Activated CD4-positive, alpha-beta T cell treated with anti-CD3 and anti-CD28 coated beads, Interleukin-2, amount 50 U/mL, for 24 hours (primary cell): ENCODE measurements around the gene DIDO1.
"Not testable (repeated sequence)": the region's sequence is repeated elsewhere in the genome, so short reads cannot be mapped to it uniquely, and the experiment has no call there.

ENCODE experiments used
- DNase-seq, 2 donors: peaks; one replicate each; pipeline ENCODE4 v3.0.0-alpha.2; 2020; ENCODE audit warnings: low read depth in 1 of 2, low spot score in 1 of 2

Gene DIDO1

GRCh38 chr20:62962891-62963613 is 36.7 kb upstream of the DIDO1 start:
- no peak for DNase-seq

- no peak for DNase-seq
Measured at GRCh38 chr20:62962221-62962879, 36.0 kb upstream of the DIDO1 start.

GRCh38 chr20:62961799-62962198 is 35.5 kb upstream of the DIDO1 start:
- DNase-seq = no peak

- no peak for DNase-seq
Measured at GRCh38 chr20:62961310-62961783, 35.0 kb upstream of the DIDO1 start.

GRCh38 chr20:62960446-62961309 is 34.4 kb upstream of the DIDO1 start:
- not testable (repeated sequence) for DNase-seq

- no peak for DNase-seq
Measured at GRCh38 chr20:62959998-62960436, 33.7 kb upstream of the DIDO1 start.

DNA sequence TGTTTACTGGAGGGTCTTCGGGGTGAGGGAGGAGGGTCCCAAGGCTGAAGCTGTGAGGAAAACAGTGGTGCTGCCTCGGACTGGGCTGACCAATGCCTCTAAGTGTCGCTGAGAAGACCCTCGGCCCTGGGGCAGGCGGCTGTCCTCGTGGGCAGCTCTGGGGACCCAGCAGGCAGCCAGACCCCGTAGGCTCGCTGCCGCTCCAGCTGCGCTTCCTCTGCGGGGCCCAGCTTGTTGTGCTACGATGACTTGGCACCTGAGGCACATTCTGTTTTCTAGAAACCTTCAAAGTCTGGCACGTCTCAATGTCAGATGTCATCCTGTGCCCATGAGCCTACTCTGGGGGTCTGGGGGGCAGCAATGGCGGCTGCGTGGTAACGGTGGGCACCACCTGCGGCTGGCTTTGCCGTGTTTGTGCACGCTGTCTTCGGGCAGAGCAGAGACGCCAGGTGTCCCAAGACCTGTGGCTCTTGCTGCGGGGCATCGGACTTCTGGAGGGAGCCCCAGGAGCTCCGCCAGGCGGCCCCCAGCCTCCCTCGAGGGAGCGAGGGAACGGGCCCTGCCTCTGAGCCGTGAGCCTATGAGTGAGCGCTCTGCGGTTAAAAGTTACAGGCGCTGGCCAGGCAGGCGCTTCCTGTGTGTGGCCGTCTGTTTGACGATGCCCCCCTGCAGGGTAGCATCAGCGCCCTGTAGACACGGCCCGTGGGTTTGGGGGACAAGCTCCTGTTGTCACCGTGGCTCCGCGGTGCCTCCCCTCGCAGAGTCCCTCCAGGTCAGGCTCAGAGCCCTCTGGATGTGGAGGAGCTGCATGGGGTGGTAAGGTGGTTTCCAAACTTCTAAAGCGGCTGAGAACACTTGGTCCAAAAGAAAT is 33.0 kb upstream of the DIDO1 start:
- DNase-seq = no peak

- no peak for DNase-seq
Measured at GRCh38 chr20:62958388-62959100, 32.2 kb upstream of the DIDO1 start.

- no peak for DNase-seq
Measured at GRCh38 chr20:62957136-62958117, 31.1 kb upstream of the DIDO1 start.

GRCh38 chr20:62956387-62957135 is 30.3 kb upstream of the DIDO1 start:
- no peak for DNase-seq

- no peak for DNase-seq
Measured at GRCh38 chr20:62955519-62956386, 29.4 kb upstream of the DIDO1 start.

GRCh38 chr20:62953839-62954703 is 27.8 kb upstream of the DIDO1 start:
- peak in 1 of 2 donors; percentile 35 for DNase-seq

DNA sequence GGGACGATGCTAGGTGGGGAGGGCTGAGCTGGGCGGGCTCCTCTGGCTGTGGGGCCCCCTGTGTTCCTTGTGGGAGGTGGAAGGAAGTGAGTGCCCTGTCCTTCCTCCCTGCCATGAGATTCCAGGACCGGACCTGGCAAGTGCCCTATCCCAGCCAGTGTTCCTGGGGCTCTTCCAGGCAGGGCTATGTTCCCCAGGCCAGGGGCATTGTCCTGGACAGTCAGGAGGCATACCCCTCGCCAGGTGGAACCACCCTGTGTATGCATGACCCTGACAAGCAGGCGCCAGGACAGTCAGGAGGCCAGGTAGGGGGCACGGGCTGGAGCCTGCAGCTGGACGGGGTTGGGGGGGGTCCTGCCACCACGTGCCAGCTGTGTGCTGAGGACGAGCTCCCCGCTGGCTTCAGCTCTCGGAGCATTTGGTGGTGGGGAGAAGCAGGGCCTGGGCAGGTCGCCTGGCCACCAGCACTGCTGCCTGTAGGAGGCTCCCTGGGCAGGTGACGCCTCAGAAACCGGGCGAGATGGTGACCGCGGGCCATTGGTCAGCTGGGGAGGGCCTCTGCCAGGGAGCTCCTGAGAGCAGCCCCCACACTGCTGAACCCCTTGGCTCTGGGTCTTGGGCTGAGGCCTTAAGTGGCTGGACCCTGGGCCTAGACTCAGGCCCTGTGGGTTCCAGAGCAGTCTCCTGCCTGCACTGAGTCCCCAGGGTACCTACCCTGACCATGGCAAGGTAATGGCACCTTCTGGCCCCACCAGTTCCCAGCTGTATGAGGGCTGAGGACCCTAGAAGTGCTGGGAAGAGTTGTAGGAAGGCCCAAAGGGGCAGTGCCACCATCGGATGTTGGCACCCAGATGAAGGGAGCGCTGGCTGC is 26.9 kb upstream of the DIDO1 start:
- no peak for DNase-seq

DNA sequence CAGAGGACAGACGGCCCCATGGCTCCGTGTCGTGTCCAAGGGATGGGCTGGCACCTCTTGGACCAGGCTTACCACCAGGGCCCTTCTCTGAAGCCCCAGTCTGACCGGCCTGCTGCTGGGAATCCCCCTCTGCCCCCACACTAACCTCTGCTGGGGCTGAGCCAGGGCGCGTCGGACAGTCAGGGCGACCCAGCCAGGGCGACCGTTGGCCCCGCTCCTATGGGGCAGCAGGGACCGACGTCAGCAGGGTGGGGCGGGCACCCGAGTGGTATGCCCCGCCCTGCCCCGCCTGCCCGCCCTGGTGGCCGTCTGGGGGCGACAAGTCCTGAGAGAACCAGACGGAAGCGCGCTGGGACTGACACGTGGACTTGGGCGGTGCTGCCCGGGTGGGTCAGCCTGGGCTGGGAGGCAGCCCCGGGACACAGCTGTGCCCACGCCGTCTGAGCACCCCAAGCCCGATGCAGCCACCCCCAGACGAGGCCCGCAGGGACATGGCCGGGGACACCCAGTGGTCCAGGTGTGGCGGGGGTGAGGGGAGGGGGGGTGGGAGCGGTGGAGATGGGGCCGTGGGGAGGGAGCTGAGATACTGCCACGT is 26.2 kb upstream of the DIDO1 start, which contains the start of gene SLC17A9:
TSS of gene SLC17A9 (plus strand) at position 337 of the 595 bp plus-strand sequence. CDS start at position 459, 122 bp downstream.
- no peak for DNase-seq

DNA sequence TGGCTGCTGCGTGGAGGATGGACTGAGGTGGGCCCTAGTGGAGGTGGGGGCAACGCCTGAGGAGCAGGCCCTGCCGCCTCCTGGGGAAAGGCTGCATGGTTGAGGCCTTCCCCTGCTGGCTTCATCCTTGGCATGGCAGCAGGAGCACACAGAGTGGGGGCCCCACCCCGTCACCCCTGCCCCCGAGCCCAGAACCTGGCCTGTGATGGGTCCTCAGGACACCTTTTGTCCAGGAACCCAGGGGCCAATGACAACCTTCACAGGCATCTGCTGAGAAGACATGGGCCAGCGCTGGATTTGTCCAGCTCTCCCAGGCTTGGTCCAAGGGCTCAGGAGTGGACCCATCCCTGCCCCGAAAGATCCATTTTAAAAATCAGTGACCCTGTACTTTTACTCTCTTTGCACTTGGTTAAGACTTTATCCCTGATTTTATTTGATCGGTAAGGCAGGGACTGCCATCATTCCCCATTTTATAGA is 25.6 kb upstream of the DIDO1 start:
- no peak for DNase-seq
